Measurements from ENCODE around the gene FARSA.
"Not testable (repeated sequence)": the region's sequence is repeated elsewhere in the genome, so short reads cannot be mapped to it uniquely, and the experiment has no call there.

The FARSA gene

DNA sequence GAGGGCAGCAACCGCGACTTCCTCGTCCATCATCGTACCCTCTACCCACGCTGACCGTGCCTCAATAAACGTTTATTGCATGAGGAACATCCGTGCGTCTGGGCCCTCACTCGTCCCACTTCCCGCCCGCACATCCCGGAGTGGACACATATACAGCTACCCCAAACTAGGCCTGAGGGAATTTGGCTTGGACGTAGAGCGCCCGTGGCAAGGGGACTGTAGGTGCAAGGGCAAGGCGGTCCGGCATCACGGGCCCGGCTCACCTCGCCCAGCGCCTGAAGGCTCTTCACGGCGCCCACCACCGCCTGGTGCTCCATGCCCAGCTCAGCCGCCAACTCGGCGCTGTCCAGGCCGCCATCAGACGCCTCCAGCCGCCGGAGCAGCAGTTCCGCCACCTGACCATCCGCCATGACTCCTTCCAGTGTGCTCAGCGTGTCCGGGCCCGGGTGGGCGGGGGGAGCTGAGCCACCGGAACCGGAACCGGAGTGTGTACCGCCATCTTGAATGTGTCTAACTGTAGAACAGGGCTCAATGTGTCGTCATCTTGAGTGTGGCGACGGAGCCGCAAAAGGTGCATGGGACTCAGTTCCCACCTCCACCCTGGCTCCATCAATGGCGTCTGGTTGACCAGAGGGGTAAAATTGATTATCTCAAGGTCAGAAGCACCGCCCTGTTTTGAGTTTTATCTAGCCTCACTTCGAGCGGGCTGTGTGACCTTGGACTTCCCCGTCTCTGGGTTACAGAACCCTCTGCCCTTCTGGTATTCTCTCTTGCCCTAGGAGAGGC lies at the start of gene FARSA:
Gene FARSA, minus strand, starts transcription at position 425 of the 786 bp plus-strand sequence. Its CDS starts 15 bp downstream, at position 410.
- DNase-seq: peak; percentile 97

DNA sequence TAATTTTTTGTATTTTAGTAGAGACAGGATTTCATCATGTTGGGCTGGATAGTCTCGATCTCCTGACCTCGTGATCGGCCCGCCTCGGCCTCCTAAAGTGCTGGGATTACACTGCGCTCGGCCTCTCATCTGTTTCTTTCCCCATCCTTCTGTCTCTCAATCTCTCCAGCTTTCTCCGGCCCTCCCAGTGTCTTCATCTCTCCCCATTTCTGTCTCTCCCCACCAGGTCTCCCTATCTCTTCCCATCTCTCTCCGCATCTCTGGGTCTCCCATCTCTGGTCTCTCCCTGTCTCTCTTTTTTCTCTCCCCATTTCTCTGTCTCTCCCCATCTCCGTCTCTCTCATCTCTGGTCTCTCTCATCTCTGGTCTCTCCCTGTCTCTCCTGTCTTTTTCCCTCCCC lies 49.6 kb upstream of the FARSA start:
- DNase-seq: no peak

DNA sequence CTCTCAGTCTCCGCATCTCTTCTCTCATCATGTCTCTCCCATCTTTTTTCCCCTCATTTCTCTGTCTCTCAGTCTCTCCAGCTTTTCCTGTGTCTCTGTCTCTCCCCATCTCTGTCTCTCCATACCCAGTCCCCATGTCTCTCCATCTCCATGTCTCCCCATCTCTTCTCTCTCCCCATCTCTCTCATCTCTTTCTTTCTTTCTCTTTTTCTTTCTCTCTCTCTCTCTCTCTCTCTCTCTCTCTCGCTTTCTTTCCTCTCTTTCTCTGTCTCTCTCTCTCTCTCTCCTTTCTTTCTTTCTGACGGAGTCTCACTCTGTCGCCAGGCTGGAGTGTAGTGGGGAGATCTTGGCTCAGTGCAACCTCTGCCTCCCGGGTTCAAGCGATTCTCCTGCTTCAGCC lies 49.1 kb upstream of the FARSA start:
- DNase-seq: no peak

DNA sequence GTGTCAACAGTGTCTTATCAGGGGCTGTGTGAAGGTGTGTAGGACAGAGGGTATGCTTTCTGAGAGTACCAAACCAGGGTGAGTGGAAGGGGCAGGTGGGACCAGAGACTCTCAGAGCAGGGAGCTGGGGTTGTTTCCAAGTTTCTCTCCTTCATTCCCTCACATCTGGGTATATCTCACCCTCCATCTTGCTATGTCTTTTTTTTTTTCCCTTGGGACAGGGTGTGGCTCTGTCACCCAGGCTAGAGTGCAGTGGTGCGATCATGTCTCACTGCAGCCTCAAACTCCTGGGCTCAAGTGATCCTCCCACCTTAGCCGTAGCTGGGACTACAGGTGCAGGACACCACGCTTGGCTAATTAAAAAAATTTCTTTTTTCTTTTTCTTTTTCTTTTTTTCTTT lies 46.5 kb upstream of the FARSA start:
- DNase-seq: no peak

DNA sequence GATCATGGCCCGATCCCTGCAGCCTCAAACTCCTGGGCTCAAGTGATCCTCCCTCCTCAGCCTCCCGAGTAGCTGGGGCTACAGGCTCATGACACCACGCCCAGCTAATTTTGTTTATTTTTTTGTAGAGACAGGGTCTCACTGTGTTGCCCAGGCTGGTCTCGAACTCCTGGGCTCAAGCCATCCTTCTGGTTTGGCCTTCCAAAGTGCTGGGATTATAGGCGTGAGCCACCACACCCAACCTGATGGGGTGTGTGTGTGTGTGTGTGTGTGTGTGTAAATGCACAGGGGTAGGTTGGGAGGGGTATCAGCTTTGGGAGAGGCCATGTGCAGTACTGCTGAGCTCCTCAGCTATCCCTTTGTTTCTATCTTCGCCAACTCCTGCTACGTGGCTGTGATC lies 42.6 kb upstream of the FARSA start:
- DNase-seq: not testable (repeated sequence)

DNA sequence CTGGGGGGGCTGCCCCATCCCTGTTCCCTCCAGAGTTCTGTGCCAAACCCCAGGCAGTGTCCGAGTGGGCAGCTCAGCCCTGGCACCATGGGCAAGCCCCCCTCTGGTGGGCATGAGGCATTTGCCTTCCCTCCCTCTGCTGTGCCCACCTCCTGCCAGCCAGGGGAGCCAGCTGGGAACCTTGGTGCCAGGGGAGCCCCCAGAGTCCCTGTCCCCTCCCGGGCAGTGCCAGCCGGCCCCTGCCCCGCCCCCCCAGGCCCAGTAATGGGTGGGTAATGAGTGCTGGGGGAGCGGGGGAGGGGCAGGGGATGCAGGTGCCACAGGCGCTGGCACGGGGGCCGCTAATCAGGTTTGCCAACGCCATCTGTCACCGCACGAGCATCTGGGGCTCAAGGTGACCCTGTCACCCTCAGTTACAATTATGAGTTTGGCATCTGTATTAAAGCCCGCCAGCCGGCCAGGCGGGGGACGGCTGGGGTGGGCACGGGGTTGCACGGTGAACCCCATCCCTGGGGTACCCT lies 41.8 kb upstream of the FARSA start:
- DNase-seq: no peak

DNA sequence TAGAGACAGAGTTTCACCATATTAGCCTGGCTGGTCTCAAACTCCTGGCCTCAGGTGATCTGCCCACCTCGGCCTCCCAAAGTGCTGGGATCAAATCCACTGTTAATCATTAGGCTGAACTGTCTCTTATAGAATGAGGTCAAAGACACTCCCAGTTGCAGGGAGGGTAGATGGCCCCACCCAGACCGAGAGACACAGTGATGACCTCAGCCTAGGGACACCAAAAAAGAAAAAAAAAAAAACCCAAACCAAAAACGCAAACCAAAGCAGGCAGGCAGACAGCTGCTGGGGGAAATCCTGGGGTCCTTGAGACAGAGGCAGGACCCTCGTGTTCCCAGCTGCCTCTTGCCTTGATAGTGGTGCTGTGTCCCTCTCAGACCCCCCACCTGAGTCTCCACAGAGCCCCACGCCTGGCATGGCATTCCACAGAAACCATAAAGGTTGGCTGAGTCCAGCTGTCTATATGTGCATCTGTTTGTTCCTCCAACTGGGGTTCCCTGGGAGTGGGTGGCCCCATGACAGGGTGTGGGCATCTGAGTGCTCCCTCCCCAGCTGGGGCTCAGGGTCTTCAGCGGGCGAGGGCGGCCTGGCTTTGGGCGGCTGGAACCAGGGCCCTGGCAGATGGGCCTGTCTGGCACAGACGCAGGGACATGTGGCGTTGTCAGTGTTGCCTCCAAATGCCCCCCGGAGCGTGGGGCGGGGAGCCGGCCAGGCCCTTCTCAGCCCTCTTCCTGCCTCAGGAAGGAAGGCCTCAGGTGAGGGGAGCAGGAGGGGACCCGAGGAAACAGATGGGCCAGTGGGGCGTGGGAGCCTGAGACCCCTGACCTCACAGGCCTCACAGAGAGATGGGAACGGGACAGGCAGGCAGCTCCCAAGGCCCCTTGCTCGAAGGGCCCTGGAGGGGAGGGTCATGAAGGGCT lies 41.0 kb upstream of the FARSA start:
- DNase-seq: peak; percentile 37

DNA sequence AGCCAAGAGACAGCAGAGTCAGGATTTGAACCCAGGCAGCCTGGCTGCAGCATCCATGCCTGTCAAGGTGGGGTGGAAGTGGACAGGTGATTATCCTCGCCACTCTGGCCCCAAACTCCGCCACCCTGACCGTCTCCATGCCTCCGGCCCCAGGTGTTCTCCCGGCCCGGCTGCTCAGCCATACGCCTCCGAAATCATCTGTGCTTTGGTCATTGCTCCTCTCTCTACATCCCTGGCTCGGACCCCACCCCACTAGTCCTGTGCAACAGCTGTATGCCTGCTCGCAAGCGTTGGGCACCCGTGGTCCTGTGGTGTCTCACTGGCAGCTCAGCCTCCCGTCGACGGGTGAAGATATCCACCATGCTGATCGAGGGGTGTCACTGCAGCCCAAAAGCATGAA lies 39.7 kb upstream of the FARSA start:
- no peak for DNase-seq

DNA sequence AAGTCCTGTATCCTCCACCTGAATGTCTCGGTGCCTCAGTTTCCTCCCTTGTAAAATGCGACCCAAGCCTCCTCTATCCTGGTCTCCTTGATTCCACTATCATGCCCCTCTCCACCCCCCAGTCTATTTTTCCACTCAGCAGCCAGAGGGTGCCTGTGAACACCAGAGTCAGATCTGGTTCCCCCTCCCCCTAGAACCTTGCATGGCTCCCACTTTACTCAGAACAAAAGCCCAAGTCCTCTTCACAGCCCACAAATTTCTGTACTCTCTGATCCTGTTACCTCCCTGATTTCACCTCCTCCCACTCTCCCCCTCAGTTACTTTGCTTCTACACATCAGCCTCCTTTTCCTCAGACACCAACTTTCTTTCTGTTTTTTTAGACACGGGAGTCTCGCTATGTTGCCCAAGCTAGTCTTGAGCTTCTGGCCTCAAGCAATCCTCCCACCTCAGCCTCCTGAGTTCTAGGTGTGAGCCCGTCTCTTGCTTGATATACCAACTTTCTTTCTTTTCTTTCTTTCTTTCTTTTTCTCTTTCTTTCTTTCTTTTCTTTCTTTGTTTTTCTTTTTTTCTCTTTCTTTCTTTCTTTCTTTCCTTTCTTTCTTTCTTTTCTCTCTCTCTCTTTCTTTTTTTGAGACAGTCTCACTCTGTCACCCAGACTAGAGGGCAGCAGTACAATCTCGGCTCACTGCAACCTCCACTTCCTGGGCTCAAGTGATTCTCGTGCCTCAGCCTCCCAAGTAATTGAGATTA lies 36.7 kb upstream of the FARSA start:
- DNase-seq: no peak

DNA sequence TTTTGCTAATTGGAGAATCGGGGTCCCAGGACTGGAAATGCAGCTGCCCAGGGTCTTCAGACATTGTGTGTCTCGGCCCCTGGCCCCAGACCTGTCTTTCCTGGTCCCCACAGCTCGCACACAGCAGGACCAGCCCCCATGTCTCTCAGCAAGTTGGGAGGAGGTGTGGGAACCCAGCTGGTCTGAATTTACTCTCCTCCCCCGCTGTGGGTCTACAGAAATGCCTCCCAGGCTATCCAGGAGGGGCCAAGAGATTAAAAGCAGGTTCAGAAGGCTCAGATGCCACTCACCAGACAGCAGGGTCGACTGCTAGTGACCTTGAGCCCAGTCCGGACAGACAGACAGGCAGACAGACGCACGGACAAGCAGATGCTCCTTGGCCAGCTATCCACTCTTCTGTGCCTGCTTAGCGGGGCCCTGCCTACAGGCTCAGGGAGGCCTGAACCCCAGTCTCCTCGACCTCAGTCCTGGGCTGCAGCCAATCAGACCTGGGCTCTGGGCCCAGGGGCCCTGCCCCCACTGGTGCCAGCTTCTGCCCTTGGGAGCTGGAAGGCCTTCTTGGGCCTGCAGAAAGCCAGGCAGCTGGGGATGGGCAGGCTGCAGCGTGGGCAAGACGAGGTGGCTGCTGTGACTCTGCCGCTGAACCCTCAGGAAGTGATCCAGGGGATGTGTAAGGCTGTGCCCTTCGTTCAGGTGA lies 35.9 kb upstream of the FARSA start, which contains the start of gene DAND5:
Gene DAND5, plus strand, starts transcription at position 285 of the 697 bp plus-strand sequence. Its CDS starts 85 bp downstream, at position 370.
- DNase-seq: no peak

DNA sequence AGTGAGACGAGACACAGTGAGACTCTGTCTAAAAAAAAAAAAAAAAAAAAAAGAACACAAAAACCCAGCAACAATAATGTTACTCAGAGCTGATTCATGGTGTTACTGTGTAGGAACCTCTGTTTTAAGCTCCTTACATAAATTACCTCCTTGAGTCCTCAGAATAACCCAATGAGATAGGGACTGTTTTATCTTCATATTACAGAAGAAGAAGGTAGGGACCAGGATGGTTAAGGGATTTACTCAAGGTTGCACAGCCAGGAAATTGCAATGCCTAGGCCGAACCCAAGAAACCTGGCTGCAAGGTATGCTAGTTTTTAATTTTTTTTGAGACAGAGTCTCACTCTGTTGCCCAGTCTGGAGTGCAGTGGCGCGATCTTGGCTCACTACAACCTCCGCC lies 34.4 kb upstream of the FARSA start:
- no peak for DNase-seq

DNA sequence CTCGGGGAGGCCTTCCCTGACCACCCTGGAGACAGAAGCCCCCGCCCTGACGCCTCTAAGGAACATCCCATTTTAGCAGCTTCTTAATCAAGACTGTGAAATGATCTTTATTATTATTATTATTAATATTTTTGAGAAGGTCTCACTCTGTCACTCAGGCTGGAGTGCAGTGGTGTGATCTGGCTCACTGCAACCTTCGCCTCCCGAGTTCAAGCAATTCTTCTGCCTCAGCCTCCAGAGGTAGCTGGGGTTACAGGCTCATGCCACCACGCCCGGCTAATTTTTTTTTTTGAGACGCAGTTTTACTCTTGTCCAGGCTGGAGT lies 32.3 kb upstream of the FARSA start:
- no peak for DNase-seq

DNA sequence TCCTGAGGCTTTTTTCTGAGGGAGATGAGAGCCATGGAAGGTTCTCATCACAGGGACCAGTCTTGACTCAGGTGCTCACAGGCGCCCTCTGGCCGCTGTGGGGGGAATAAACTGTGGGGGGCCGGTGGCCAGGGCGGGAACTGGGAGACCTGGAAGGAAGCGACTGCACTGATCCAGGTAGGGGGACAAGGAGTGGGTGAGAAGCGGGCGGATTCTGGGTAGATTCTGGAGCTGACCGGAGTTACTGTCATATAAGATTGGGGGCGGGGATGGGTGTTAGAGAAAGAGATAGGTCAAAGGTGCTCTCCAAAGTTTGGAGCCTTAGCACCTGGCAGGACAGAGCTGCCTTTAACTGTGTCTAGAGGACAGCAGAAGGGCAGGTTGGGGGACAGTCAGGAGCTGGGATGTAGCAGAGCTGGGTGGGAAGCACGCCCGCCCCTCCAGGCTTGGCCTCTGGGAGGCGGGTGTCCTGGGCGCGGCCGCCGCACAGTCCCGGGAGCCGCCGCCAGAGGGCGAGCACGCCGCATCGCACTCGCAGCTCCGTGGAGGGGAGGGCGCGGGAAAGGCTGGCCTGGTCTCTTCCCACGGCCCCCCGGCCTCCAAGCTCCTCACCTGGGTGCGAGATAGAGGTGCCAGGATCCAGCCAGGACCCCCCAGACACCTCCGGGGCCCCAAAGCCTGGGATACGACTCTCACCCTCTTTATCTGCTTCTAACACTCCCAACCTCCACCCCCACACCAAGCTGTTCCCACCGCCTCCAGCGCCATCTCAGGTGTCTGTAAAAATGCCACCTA lies 31.7 kb upstream of the FARSA start:
- DNase-seq: peak; percentile 80

DNA sequence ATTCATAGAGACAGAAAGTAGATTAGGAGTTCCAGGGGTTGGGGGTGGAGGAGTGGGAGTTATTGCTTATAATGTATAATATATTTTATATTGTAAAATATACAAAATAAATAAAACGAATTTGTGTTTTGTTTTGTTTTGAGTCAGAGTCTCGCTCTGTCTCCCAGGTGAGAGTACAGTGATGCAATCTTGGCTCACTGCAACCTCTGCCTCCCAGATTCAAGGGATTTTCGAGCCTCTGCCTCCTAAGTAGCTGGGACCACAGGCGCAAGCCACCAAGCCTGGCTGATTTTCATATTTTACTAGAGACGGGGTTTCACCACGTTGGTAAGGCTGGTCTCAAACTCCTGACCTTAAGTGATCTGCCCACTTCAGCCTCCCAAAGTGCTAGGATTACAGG lies 26.0 kb upstream of the FARSA start:
- DNase-seq: no peak

DNA sequence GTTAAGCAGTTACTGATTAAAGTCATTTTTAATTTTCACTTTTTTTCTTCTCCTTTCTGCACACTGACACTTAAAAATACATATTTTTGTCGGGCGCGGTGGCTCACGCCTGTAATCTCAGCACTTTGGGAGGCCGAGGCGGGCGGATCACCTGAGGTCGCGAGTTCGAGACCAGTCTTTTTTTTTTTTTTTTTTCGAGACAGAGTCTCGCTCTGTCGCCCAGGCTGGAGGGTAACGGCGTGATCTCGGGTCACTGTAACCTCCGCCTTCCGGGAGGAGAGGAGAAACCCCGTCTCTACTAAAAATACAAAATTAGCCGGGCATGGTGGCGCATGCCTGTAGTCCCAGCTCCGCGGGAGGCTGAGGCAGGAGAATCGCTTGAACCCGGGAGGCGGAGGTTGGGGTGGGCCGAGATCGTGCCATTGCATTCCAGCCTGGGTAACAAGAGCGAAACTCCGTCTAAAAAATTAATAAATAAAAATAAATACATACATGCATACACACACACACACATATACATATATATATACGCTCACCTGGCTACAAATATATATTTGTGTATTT lies 24.0 kb upstream of the FARSA start:
- not testable (repeated sequence) for DNase-seq

DNA sequence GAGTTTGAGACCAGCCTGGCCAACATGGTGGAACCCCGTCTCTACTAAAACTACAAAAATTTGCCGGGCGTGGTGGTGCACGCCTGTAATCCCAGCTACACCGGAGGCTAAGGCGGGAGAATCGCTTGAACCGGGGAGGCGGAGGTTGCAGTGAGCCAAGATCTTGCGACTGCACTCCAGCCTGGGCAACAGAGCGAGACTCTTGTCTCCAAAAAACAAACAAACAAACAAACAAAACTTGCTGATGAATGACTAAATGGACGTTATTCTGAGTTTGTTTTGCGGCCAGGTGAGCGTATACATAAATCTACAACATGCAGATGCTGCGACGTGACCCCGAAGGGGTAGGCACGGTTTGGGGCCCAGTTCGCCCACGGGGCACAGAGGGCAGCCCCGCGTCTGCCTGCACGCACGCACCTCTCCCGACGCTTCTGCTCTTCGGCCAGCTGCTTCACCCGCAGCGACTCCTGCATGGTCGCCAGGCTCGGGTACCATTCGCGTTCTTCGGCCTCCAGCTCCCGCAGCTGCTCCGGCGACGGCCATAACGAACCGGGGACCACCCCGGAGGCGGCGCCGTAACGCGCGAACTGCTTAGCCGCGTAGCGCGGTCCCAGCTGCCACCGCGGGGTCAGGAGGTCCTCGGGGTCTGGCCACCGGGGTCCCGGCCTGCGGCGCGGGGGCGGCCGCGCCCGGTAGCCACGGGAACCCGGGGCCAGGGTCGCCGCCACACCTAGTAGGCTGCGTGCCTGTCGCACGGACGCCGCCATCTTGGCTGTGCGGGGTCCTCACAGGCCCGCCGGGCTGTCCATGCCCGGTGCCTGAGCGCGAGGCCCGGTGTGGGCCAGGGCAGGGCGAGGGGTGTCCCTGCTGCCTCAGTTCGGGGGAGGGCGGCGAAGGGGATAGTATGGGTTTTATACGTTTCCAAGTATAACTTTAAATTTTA lies 23.2 kb upstream of the FARSA start, which contains the start of gene GADD45GIP1:
Gene GADD45GIP1, minus strand, starts transcription at position 778 of the 943 bp plus-strand sequence. Its CDS starts 11 bp downstream, at position 767.
- DNase-seq: peak; percentile 85

DNA sequence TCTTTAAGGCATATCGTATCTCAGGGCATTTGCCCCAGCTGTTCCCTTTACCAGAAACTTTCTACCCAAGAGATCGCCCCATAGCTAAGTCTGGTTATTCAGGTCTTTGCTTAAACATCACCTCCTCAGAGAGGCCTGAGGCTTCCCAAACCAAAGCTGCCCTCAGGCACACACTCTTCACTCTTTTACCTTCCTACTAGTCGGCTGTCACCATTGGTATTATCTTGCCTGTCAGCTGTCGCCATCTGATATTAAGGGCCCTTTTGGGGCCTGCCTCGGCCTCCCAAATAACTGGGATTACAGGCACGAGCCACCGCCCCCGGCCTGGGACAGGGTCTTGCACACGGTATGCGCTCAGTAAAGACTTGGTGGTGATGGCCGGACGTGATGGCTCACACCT lies 22.5 kb upstream of the FARSA start:
- DNase-seq: no peak

DNA sequence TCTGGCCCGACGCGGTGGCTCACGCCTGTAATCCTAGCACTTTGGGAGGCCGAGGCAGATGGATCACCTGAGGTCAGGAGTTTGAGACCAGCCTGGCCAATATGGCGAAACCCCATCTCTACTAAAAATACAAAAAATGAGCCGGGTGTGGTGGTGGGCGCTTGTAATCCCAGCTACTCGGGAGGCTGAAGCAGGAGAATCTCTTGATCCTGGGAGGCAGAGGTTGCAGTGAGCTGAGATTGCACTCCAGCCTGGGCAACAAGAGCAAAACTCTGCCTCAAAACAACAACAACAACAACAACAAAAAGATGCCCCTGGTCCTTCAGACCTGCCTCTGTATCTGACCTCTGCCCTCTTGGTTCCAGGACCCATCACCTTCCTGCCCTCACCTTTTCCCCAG lies 22.1 kb upstream of the FARSA start:
- not testable (repeated sequence) for DNase-seq

DNA sequence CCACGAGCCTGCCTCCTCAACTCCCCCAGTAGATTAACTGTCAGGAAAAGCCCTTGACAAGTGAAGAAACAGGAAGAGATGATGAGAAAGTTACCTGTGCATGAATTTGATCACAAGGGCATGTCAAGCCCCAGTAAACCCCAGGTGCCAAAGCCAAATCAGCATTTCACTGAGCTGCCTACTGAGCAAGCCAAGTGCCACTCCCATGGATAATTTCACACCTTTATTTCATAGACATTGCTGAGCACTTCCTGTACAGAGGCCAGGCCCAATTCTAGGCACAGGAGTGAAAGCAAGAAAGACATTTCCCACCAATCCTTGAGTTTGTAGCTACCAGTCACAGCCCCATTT lies 21.1 kb upstream of the FARSA start:
- DNase-seq: no peak
